HepG2 (cell line): Measurements from ENCODE around the gene NOXO1. TPM values are rescaled to one million over a fixed set of nuclear protein-coding genes. Genes with fewer than 3 reads are reported as not detected.

ENCODE experiments used
- CCAR2 ChIP-seq: fragments of 200-400 bp; formaldehyde crosslinking; optimal IDR thresholded peaks from 2 replicates; pipeline ENCODE3; 2018; ENCODE audit warnings: low read depth, mild to moderate bottlenecking, low read length, moderate library complexity
- CHCHD3 ChIP-seq: sonication (generic); formaldehyde crosslinking; IDR thresholded peaks from 2 replicates; pipeline ENCODE4 v1.8.0; 2022; ENCODE audit warnings: mild to moderate bottlenecking, missing genetic modification reagents, moderate library complexity
- FOSL2 ChIP-seq: sonication (generic); formaldehyde crosslinking; IDR thresholded peaks from 2 replicates; pipeline ENCODE4 v1.4.0; 2020; ENCODE audit warnings: missing genetic modification reagents
- HNF4A ChIP-seq: sonication (generic); formaldehyde crosslinking; IDR thresholded peaks from 2 replicates; pipeline ENCODE4 v1.4.0; 2020; ENCODE audit warnings: missing genetic modification reagents
- ISX ChIP-seq: sonication (generic); formaldehyde crosslinking; conservative IDR thresholded peaks from 2 replicates; pipeline ENCODE4 v1.5.0; 2020; ENCODE audit warnings: missing genetic modification reagents
- MEF2D ChIP-seq: sonication (generic); formaldehyde crosslinking; IDR thresholded peaks from 2 replicates; pipeline ENCODE4 v1.5.1; 2020; ENCODE audit warnings: mild to moderate bottlenecking, missing genetic modification reagents
- MIXL1 ChIP-seq: IDR thresholded peaks from 2 replicates; pipeline ENCODE4 v1.6.1; 2016
- MXI1 ChIP-seq: IDR thresholded peaks from 3 replicates; pipeline ENCODE4 v1.6.1; 2012; ENCODE audit warnings: low read depth, low read length, inconsistent platforms, borderline replicate concordance
- NFE2L2 ChIP-seq: fragments of 150-350 bp; IDR thresholded peaks from 2 replicates; pipeline ENCODE4 v1.6.1; 2014; ENCODE audit warnings: low read length
- NR2F6 ChIP-seq, 2 experiments: IDR thresholded peaks; 2 replicates each; pipeline ENCODE4 v1.6.1; 2016; ENCODE audit warnings: antibody characterized with exemption in 1 of 2, mild to moderate bottlenecking in 1 of 2
- PAF1 ChIP-seq: IDR thresholded peaks from 2 replicates; pipeline ENCODE4 v1.6.1; 2016; ENCODE audit warnings: missing genetic modification reagents, missing compliant biosample characterization
- POLR2G ChIP-seq: fragments of 200-400 bp; formaldehyde crosslinking; IDR thresholded peaks from 2 replicates; pipeline ENCODE4 v1.6.1; 2018; ENCODE audit warnings: mild to moderate bottlenecking, low read depth, low read length, moderate library complexity
- PRMT3 ChIP-seq: sonication (generic); formaldehyde crosslinking; IDR thresholded peaks from 2 replicates; pipeline ENCODE4 v1.8.1; 2022; ENCODE audit warnings: low read depth, mild to moderate bottlenecking, moderate library complexity, missing genetic modification reagents, borderline replicate concordance
- RORA ChIP-seq: sonication (generic); formaldehyde crosslinking; IDR thresholded peaks from 2 replicates; pipeline ENCODE4 v1.5.0; 2020; ENCODE audit warnings: mild to moderate bottlenecking, missing genetic modification reagents, moderate library complexity
- SUZ12 ChIP-seq: fragments of 150-350 bp; IDR thresholded peaks from 2 replicates; pipeline ENCODE4 v1.6.1; 2014; ENCODE audit warnings: low read depth, low read length
- TCF7L2 ChIP-seq: IDR thresholded peaks from 2 replicates; pipeline ENCODE4 v1.6.1; 2011; ENCODE audit warnings: mild to moderate bottlenecking, low read depth, low read length, moderate library complexity
- ZBTB40 ChIP-seq, 2 experiments: fragments of 450-650 bp in 1 of 2; sonication (generic) in 1 of 2; formaldehyde crosslinking in 1 of 2; IDR thresholded peaks; 2 replicates each; pipeline versions ENCODE4 v1.6.1 to v1.8.0; 2016 to 2022; ENCODE audit warnings: antibody characterized with exemption in 1 of 2, mild to moderate bottlenecking in 1 of 2, missing genetic modification reagents in 1 of 2
- ZC3H4 ChIP-seq: sonication (generic); formaldehyde crosslinking; IDR thresholded peaks from 2 replicates; pipeline ENCODE4 v1.4.0; 2020; ENCODE audit warnings: missing genetic modification reagents, borderline replicate concordance
- ZNF326 ChIP-seq: sonication (generic); formaldehyde crosslinking; IDR thresholded peaks from 2 replicates; pipeline ENCODE4 v1.4.0; 2020; ENCODE audit warnings: missing genetic modification reagents, borderline replicate concordance
- ZNF761 ChIP-seq: sonication (generic); formaldehyde crosslinking; conservative IDR thresholded peaks from 2 replicates; pipeline ENCODE4 v1.4.0; 2020; ENCODE audit warnings: mild to moderate bottlenecking, missing genetic modification reagents
- ZNF879 ChIP-seq: sonication (generic); formaldehyde crosslinking; IDR thresholded peaks from 2 replicates; pipeline ENCODE4 v1.8.1; 2023; ENCODE audit warnings: missing genetic modification reagents
- ZNF891 ChIP-seq: sonication (generic); formaldehyde crosslinking; IDR thresholded peaks from 2 replicates; pipeline ENCODE4 v1.5.0; 2020; ENCODE audit warnings: mild to moderate bottlenecking, missing genetic modification reagents
- polyA plus RNA-seq, 8 experiments: library from polyadenylated mRNA; depleted of rRNA in 3 of 8; stranded (reverse) in 7 of 8; unstranded in 1 of 8; fragments of >200 nt; fragmentation: Illumina TruSeq in 4 of 8; extraction: Trizol in 4 of 8; gene quantifications; 2 replicates each; pipeline versions ENCODE4 v1.2.1 to v1.2.3, GENCODE V29; 2011 to 2016; ENCODE audit warnings: low read depth in 4 of 8, missing spikeins in 1 of 8, mixed read lengths in 1 of 8; ENCODE audit not compliant: insufficient read depth in 1 of 8
- total RNA-seq, 5 experiments: library from RNA; depleted of rRNA; stranded (reverse); fragments of >200 nt; fragmentation: Illumina TruSeq; extraction: Trizol; gene quantifications; 2 replicates each; pipeline ENCODE4 v1.2.3, GENCODE V29; 2016; ENCODE audit warnings: low read depth in 1 of 5

NOXO1 gene
- total and polyA plus RNA-seq, 2 of the 13 experiments (the other 11 are each of a cell fraction or from before 2014, with no cell fraction given): 0.69 to 1.4 TPM

- TF ChIP-seq NR2F6 (IDR thresholded peaks at IDR 0.05) (no peak), NR2F6 (CRISPR knock-in tag; IDR thresholded peaks at IDR 0.05) (peak; percentile 44; the same call in 1 of the 2 replicates), NFE2L2 (no peak), PRMT3 (peak; percentile 64; the same call in 1 of the 2 replicates), MXI1 (peak; percentile 85; the same call in 2 of the 3 replicates), MIXL1 (CRISPR knock-in tag) (no peak), ZNF879 (CRISPR knock-in tag) (no peak), POLR2G (peak; percentile 100), SUZ12 (no peak), PAF1 (CRISPR knock-in tag) (no peak), HNF4A (0 out of 2 replicates have a peak, but pooled peaks have one; percentile 6), ZNF326 (no peak), ZC3H4 (CRISPR knock-in tag) (peak; percentile 84; the same call in 1 of the 2 replicates), TCF7L2 (no peak), CHCHD3 (CRISPR knock-in tag) (no peak), FOSL2 (CRISPR knock-in tag) (peak; percentile 47; the same call in 1 of the 2 replicates), RORA (0 out of 2 replicates have a peak, but pooled peaks have one; percentile 58), ZNF891 (CRISPR knock-in tag) (peak; percentile 82), ZBTB40 (IDR thresholded peaks at IDR 0.05) (no peak), ZBTB40 (CRISPR knock-in tag; IDR thresholded peaks at IDR 0.05) (peak; percentile 72), ISX (CRISPR knock-in tag) (peak; percentile 34; the same call in 1 of the 2 replicates), MEF2D (CRISPR knock-in tag) (peak; percentile 71; the same call in 1 of the 2 replicates), ZNF761 (CRISPR knock-in tag) (0 out of 2 replicates have a peak, but pooled peaks have one; percentile 30), CCAR2 (no peak)
Observed at GRCh38 chr16:1964506-1965395, 16.5 kb downstream of the NOXO1 start, which contains the start of gene RPS2 (continued).
